Activated B cell treated with CpG ODN at 0.5 μM for 24 hours (primary cell): ENCODE data around the gene PPP1R37. TPM values are rescaled to one million over a fixed set of nuclear protein-coding genes. Genes with fewer than 3 reads are reported as not detected.

Experiments
- ATAC-seq: fragments of 200-7000 bp; cut with Tn5 transposase; one replicate; pipeline ENCODE4 v1.10.0; 2021; ENCODE audit warnings: low read depth, mild to moderate bottlenecking, moderate library complexity
- CTCF ChIA-PET: fragments of 350-600 bp; sonication (Branson Sonifier 250); formaldehyde crosslinking; loops from one replicate; lab custom pipeline; 2021; ENCODE audit warnings: antibody characterized with exemption; lab: Charles Lee
- POLR2A ChIA-PET: fragments of 350-600 bp; sonication (Branson Sonifier 250); formaldehyde crosslinking; loops from one replicate; lab custom pipeline; 2021; ENCODE audit warnings: antibody characterized with exemption; lab: Charles Lee
- DNase-seq: peaks from one replicate; pipeline ENCODE4 v3.0.0; 2022
- H3K27ac Mint-ChIP-seq: one replicate; pipeline ENCODE4 v1.8.0; 2020; ENCODE audit warnings: mixed read lengths
- H3K27me3 Mint-ChIP-seq: one replicate; pipeline ENCODE4 v1.8.0; 2021; ENCODE audit warnings: mixed read lengths
- H3K36me3 Mint-ChIP-seq: one replicate; pipeline ENCODE4 v1.8.0; 2021; ENCODE audit warnings: low read depth, mixed read lengths
- H3K4me1 Mint-ChIP-seq: one replicate; pipeline ENCODE4 v1.8.0; 2021; ENCODE audit warnings: mixed read lengths
- H3K4me3 Mint-ChIP-seq: one replicate; pipeline ENCODE4 v1.8.0; 2020; ENCODE audit warnings: mild to moderate bottlenecking, mixed read lengths
- H3K9me3 Mint-ChIP-seq: one replicate; pipeline ENCODE4 v1.8.0; 2020; ENCODE audit warnings: mixed read lengths
- CTCF ChIP-seq: fragments of 200-600 bp; IDR thresholded peaks from one replicate; pipeline ENCODE4 v1.8.0; 2022; ENCODE audit warnings: antibody characterized with exemption, mild to moderate bottlenecking
- intact Hi-C: fragments of 100-400 bp; cut with micrococcal nuclease; formaldehyde crosslinking; loops from one replicate; pipeline ENCODE4 v1.15.1; 2024
- total RNA-seq: library from RNA; stranded (reverse); gene quantifications from 2 replicates; pipeline ENCODE4 v1.2.3, GENCODE V29; 2022

The PPP1R37 gene
- total RNA-seq, 1 donor from 2014 or later: 27.2 TPM

GRCh38 chr19:45163751-45164460 is 70.9 kb downstream of the PPP1R37 start:
- peaks cover 4% of the 10 kb centered on the region for H3K36me3 Mint-ChIP-seq
- peaks cover 17% of the 10 kb centered on the region for H3K4me1 Mint-ChIP-seq
- no peak overlapping the region for H3K4me3 Mint-ChIP-seq
- intact Hi-C loops: loop anchor here (2.0 kb wide), 1 partner anchor 15 kb away; the partner anchor contains the start of genes BLOC1S3 and TRAPPC6A
- CTCF ChIA-PET: interaction anchor here (0.9 to 1.2 kb wide), 2 partner anchors 14 to 72 kb away, joined by 3 read pairs; partner anchors contain the start of gene TRAPPC6A
- H3K27ac Mint-ChIP-seq: peak overlapping the region; percentile 24
- H3K9me3 Mint-ChIP-seq: no peaks in the 10 kb centered on the region
- ATAC-seq: no peak
- no peak for TF ChIP-seq CTCF
- DNase-seq: no peak
- H3K27me3 Mint-ChIP-seq: peaks cover 12% of the 10 kb centered on the region
- POLR2A ChIA-PET: interaction anchor here (0.6 to 2.2 kb wide), 6 partner anchors 11 to 411 kb away, joined by 3 to 20 read pairs (median 4); partner anchors contain the start of genes BLOC1S3, PPP1R37 and TRAPPC6A

- peaks cover 17% of the 10 kb centered on the region for H3K4me1 Mint-ChIP-seq
- H3K27me3 Mint-ChIP-seq: peaks cover 8% of the 10 kb centered on the region
- H3K9me3 Mint-ChIP-seq: no peaks in the 10 kb centered on the region
- TF ChIP-seq CTCF: no peak
- peak overlapping the region; percentile 24 for H3K4me3 Mint-ChIP-seq
- intact Hi-C loops: loop anchor here (2.0 kb wide), 1 partner anchor 14 kb away; the partner anchor contains the start of genes BLOC1S3 and TRAPPC6A
- no peak overlapping the region for H3K27ac Mint-ChIP-seq
- POLR2A ChIA-PET: interaction anchor here (0.6 to 2.2 kb wide), 8 partner anchors 12 to 412 kb away, joined by 3 to 20 read pairs (median 4); partner anchors contain the start of genes BLOC1S3, PPP1R37 and TRAPPC6A
- DNase-seq: peak; percentile 49
- H3K36me3 Mint-ChIP-seq: peaks cover 4% of the 10 kb centered on the region
- ATAC-seq: peak; percentile 85
- CTCF ChIA-PET: interaction anchor here (0.9 to 1.2 kb wide), 2 partner anchors 13 to 72 kb away, joined by 3 read pairs; partner anchors contain the start of gene TRAPPC6A
Measured at GRCh38 chr19:45164577-45165335, 71.8 kb downstream of the PPP1R37 start.

GRCh38 chr19:45166723-45167252 is 73.8 kb downstream of the PPP1R37 start:
- ChIA-PET POLR2A (interaction anchor here (1.0 kb wide), 1 partner anchor 159 kb away, joined by 20 read pairs; no protein-coding TSS in a partner anchor), CTCF (interaction anchor here (1.4 kb wide), 1 partner anchor 12 kb away, joined by 3 read pairs; the partner anchor contains the start of gene BLOC1S3)
- no peak overlapping the region for H3K27ac Mint-ChIP-seq
- ATAC-seq (no peak), DNase-seq (no peak)
- peaks cover 4% of the 10 kb centered on the region for H3K36me3 Mint-ChIP-seq
- H3K4me3 Mint-ChIP-seq: no peak overlapping the region
- no peaks in the 10 kb centered on the region for H3K9me3 Mint-ChIP-seq
- intact Hi-C loops: no loop called here
- peaks cover 25% of the 10 kb centered on the region for H3K4me1 Mint-ChIP-seq
- H3K27me3 Mint-ChIP-seq: no peaks in the 10 kb centered on the region
- no peak for TF ChIP-seq CTCF

GRCh38 chr19:45168767-45169351 is 75.9 kb downstream of the PPP1R37 start:
- H3K27ac Mint-ChIP-seq: no peak overlapping the region
- ChIA-PET CTCF (no interaction called here), POLR2A (no interaction called here)
- TF ChIP-seq CTCF: no peak
- intact Hi-C loops: no loop called here
- no peaks in the 10 kb centered on the region for H3K27me3 Mint-ChIP-seq
- no peak for ATAC-seq
- peaks cover 4% of the 10 kb centered on the region for H3K36me3 Mint-ChIP-seq
- peaks cover 34% of the 10 kb centered on the region for H3K4me1 Mint-ChIP-seq
- DNase-seq: no peak
- H3K9me3 Mint-ChIP-seq: no peaks in the 10 kb centered on the region
- H3K4me3 Mint-ChIP-seq: no peak overlapping the region
